DOHH2 (cell line): ENCODE data around the gene TGFBRAP1.

Experiments
- CTCF ChIP-seq: fragments of 200-600 bp; sonication (generic); IDR thresholded peaks from one replicate; pipeline ENCODE4 v1.5.1; 2014; ENCODE audit warnings: antibody characterized with exemption, mild to moderate bottlenecking, low read depth, low read length; ENCODE audit not compliant: poor library complexity, severe bottlenecking
- EZH2phosphoT487 ChIP-seq: fragments of 200-600 bp; sonication (generic); IDR thresholded peaks from 2 replicates; pipeline ENCODE4 v1.6.1; 2017; ENCODE audit warnings: borderline replicate concordance, mild to moderate bottlenecking, antibody characterized with exemption, low read length, moderate library complexity, mixed read lengths

GRCh38 chr2:105255979-105256378 is 73.6 kb downstream of the TGFBRAP1 start:
- TF ChIP-seq CTCF (no peak), EZH2phosphoT487 (no peak)
